ENCODE data around the gene UBE2H. TPM values are rescaled to one million over a fixed set of nuclear protein-coding genes. Genes with fewer than 3 reads are reported as not detected.

Gene UBE2H
- total RNA-seq, 1 experiment from 2014 or later, result 128 TPM

GRCh38 chr7:129859183-129859582 lies 93.6 kb downstream of the UBE2H start:
- ChIA-PET POLR2A (interaction anchor here (1.0 to 1.2 kb wide), 4 partner anchors 12 to 93 kb away, joined by 3 to 4 read pairs (median 3); no protein-coding TSS in a partner anchor), CTCF (interaction anchor here (0.7 kb wide), 1 partner anchor 152 kb away, joined by 3 read pairs; no protein-coding TSS in a partner anchor)
- no peaks in the 10 kb centered on the region for H3K27me3 Mint-ChIP-seq (ENCODE audit: insufficient read depth, unreplicated experiment)

DNA sequence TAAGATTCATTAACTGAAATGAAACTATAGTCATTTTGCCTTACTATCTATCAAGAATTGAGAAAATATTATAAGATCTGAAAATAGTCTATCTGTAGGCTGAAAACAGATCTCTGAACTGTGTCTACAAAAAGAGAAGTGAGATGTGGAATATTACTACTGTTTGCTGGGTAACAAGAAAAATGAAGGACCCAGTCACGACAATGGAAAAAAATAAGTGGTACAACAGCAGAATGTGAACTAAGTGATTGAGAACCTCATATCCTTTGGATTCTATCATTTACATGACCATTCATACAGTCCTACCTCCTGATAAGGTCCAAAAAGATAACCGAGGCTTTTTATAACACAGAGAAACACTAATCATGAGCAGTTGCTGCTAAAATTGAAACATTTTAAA lies 94.3 kb downstream of the UBE2H start:
- no peak for DNase-seq (ENCODE audit: unreplicated experiment)
- H3K36me3 Mint-ChIP-seq (ENCODE audit: insufficient read depth, unreplicated experiment), result peaks cover 26% of the 10 kb centered on the region
- H3K4me3 Mint-ChIP-seq (ENCODE audit: unreplicated experiment), result no peak overlapping the region
- intact Hi-C loops (cut with micrococcal nuclease), result no loop called here
- POLR2A ChIA-PET, result interaction anchor here (1.0 to 1.2 kb wide), 2 partner anchors 27 to 93 kb away, joined by 3 to 4 read pairs; no protein-coding TSS in a partner anchor
- no peaks in the 10 kb centered on the region for H3K9me3 Mint-ChIP-seq (ENCODE audit: unreplicated experiment)
- peaks cover 44% of the 10 kb centered on the region for H3K4me1 Mint-ChIP-seq (ENCODE audit: insufficient read depth, unreplicated experiment)
- TF ChIP-seq, protein P1, sequence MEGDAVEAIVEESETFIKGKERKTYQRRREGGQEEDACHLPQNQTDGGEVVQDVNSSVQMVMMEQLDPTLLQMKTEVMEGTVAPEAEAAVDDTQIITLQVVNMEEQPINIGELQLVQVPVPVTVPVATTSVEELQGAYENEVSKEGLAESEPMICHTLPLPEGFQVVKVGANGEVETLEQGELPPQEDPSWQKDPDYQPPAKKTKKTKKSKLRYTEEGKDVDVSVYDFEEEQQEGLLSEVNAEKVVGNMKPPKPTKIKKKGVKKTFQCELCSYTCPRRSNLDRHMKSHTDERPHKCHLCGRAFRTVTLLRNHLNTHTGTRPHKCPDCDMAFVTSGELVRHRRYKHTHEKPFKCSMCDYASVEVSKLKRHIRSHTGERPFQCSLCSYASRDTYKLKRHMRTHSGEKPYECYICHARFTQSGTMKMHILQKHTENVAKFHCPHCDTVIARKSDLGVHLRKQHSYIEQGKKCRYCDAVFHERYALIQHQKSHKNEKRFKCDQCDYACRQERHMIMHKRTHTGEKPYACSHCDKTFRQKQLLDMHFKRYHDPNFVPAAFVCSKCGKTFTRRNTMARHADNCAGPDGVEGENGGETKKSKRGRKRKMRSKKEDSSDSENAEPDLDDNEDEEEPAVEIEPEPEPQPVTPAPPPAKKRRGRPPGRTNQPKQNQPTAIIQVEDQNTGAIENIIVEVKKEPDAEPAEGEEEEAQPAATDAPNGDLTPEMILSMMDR (IDR thresholded peaks at IDR 0.05; ENCODE audit: unreplicated experiment), result no peak
- no peaks in the 10 kb centered on the region for H3K27me3 Mint-ChIP-seq (ENCODE audit: insufficient read depth, unreplicated experiment)
- no peak overlapping the region for H3K27ac Mint-ChIP-seq (ENCODE audit: low read depth, unreplicated experiment)
- CTCF ChIA-PET, result interaction anchor here (0.7 kb wide), 1 partner anchor 152 kb away, joined by 3 read pairs; no protein-coding TSS in a partner anchor
- BruUV-seq (replicated peaks), result no TSS peak

More at GRCh38 chr7:129859183-129859582, 93.6 kb downstream of the UBE2H start:
- BruUV-seq (replicated peaks), result no TSS peak
- Mint-ChIP-seq H3K4me1 (ENCODE audit: insufficient read depth, unreplicated experiment) (peaks cover 39% of the 10 kb centered on the region), H3K36me3 (ENCODE audit: insufficient read depth, unreplicated experiment) (peaks cover 26% of the 10 kb centered on the region), H3K27ac (ENCODE audit: low read depth, unreplicated experiment) (no peak overlapping the region), H3K4me3 (ENCODE audit: unreplicated experiment) (no peak overlapping the region), H3K9me3 (ENCODE audit: unreplicated experiment) (no peaks in the 10 kb centered on the region)
- TF ChIP-seq, protein P1 (IDR thresholded peaks at IDR 0.05; ENCODE audit: unreplicated experiment), result no peak
- no peak for DNase-seq (ENCODE audit: unreplicated experiment)
- intact Hi-C loops (cut with micrococcal nuclease), result no loop called here

DNA sequence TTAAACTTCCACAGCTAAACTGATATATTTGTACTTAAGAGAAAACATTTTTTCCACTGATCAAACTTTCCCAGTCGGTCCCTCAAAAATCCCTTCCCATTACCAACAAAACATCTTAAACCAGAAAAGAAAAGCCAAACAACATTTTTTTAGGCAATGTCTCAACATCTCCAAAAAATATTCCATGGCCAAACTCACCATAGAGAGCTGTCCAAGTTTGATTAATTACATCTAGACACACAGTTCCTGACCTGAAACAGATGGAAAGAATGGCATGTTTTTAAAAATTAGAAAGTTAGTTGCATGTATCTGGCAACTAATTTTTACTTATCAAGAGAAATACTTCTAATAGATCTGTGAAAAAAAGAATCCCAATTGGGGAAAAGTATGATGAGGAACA lies 95.4 kb downstream of the UBE2H start:
- Mint-ChIP-seq H3K27ac (ENCODE audit: low read depth, unreplicated experiment) (no peak overlapping the region), H3K4me1 (ENCODE audit: insufficient read depth, unreplicated experiment) (peaks cover 48% of the 10 kb centered on the region)
- CTCF ChIA-PET, result interaction anchor here (0.6 to 2.8 kb wide), 2 partner anchors 27 to 207 kb away, joined by 3 to 9 read pairs; no protein-coding TSS in a partner anchor

GRCh38 chr7:129855935-129856717 lies 96.6 kb downstream of the UBE2H start:
- H3K36me3 Mint-ChIP-seq (ENCODE audit: insufficient read depth, unreplicated experiment), result peaks cover 24% of the 10 kb centered on the region
- BruUV-seq (replicated peaks), result no TSS peak
- CTCF ChIA-PET, result interaction anchor here (0.6 to 2.8 kb wide), 5 partner anchors 26 to 155 kb away, joined by 3 to 9 read pairs (median 4); no protein-coding TSS in a partner anchor
- no peaks in the 10 kb centered on the region for H3K9me3 Mint-ChIP-seq (ENCODE audit: unreplicated experiment)
- TF ChIP-seq, protein P1 (IDR thresholded peaks at IDR 0.05; ENCODE audit: unreplicated experiment), result no peak
- no peak overlapping the region for H3K4me3 Mint-ChIP-seq (ENCODE audit: unreplicated experiment)
- intact Hi-C loops (cut with micrococcal nuclease), result no loop called here
- H3K27ac Mint-ChIP-seq (ENCODE audit: low read depth, unreplicated experiment), result peak overlapping the region; percentile 92
- H3K4me1 Mint-ChIP-seq (ENCODE audit: insufficient read depth, unreplicated experiment), result peaks cover 52% of the 10 kb centered on the region
- no peak for DNase-seq (ENCODE audit: unreplicated experiment)
- POLR2A ChIA-PET, result interaction anchor here (0.6 to 3.9 kb wide), 13 partner anchors 7 to 214 kb away, joined by 3 to 46 read pairs (median 10); no protein-coding TSS in a partner anchor
- H3K27me3 Mint-ChIP-seq (ENCODE audit: insufficient read depth, unreplicated experiment), result no peaks in the 10 kb centered on the region

More for the DNA sequence above, 95.4 kb downstream of the UBE2H start:
- intact Hi-C loops (cut with micrococcal nuclease), result no loop called here
- BruUV-seq (replicated peaks), result no TSS peak
- Mint-ChIP-seq H3K36me3 (ENCODE audit: insufficient read depth, unreplicated experiment) (peaks cover 22% of the 10 kb centered on the region), H3K27me3 (ENCODE audit: insufficient read depth, unreplicated experiment) (no peaks in the 10 kb centered on the region), H3K9me3 (ENCODE audit: unreplicated experiment) (no peaks in the 10 kb centered on the region), H3K4me3 (ENCODE audit: unreplicated experiment) (no peak overlapping the region)
- TF ChIP-seq, protein P1 (IDR thresholded peaks at IDR 0.05; ENCODE audit: unreplicated experiment), result no peak
- no peak for DNase-seq (ENCODE audit: unreplicated experiment)
- POLR2A ChIA-PET, result interaction anchor here (1.1 to 3.9 kb wide), 4 partner anchors 13 to 152 kb away, joined by 3 to 46 read pairs (median 29); no protein-coding TSS in a partner anchor
